GM19043 (cell line): Measurements from ENCODE around the gene MEIG1.
A peak's percentile ranks its signal among the peaks of the same experiment; 100 is the strongest.
"Not testable (repeated sequence)": the region's sequence is repeated elsewhere in the genome, so short reads cannot be mapped to it uniquely, and the experiment has no call there.

Source experiments
- ATAC-seq: cut with Tn5 transposase; IDR thresholded peaks from one replicate; pipeline ENCODE4 v1.9.1; 2021; ENCODE audit warnings: low read depth; ENCODE audit not compliant: unreplicated experiment

MEIG1 gene

DNA sequence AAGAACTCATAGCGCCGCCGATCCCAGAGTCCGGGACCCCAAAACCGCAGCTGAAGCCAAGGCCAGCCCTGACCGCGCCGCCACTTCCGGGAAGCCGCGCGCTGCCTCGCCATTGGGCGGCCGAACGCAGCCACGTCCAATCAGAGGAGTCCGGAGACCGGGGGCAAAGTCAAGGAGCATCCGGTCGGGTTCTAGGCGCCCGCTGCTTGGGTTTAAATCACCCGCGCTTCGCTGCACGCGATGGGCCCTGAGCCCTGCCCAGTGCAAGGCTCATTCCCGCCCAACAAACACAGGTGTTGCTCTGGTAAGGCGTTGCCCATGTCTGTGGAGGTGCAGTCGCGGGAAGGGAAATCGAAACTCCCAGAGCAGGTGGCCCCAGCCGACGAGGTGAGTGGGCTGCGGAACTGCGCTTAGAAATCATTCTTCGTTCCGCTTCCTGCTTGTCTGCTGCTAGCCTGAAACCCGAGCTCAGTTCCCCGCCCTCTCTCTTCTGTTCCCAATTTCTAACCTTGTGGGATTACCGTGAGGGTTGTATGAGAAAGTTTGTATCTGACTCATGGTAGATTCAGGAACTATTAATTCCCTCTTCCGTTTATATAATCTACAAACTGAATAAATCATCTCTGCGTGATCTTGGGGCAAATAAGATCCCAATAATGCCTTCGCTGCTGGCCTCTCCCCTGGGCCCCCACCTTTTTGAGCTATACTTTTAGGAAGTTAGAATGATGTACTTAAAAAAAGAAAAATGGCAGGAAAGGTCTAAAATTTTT, 5.0 kb upstream of the MEIG1 start, which contains the start of gene DCLRE1C:
DCLRE1C (minus strand) TSS at position 96 of the 770 bp plus-strand sequence; CDS start at position 10, 86 bp downstream.
- peak; percentile 73 for ATAC-seq

GRCh38 chr10:14954934-14955333, 4.3 kb upstream of the MEIG1 start:
- ATAC-seq = no peak

GRCh38 chr10:14958872-14959220, 342 bp upstream of the MEIG1 start:
- ATAC-seq = no peak

DNA sequence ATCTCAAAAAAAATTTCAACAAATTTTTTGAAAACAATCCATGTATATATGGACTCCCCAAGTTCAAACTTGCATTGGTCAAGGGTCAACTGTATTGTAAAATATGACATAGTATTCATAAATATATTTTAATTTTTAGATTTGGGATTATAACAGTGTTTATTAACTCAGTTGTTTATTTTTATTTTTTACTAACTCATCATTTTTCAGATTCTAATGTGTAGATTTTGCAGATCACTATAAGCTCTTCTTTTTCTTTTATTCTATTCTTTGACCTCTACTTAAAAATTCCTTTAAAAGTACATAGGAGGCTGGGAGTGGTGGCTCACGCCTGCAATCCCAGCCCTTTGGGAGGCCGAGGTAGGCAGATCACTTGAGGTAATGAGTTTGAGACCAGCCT, 8.7 kb downstream of the MEIG1 start:
- ATAC-seq = no peak

- ATAC-seq = no peak
Measured at GRCh38 chr10:14971867-14972448, 12.8 kb downstream of the MEIG1 start.

GRCh38 chr10:14974153-14974998, 15.2 kb downstream of the MEIG1 start:
- ATAC-seq = not testable (repeated sequence)

GRCh38 chr10:14975672-14976273, 16.6 kb downstream of the MEIG1 start:
- no peak for ATAC-seq

DNA sequence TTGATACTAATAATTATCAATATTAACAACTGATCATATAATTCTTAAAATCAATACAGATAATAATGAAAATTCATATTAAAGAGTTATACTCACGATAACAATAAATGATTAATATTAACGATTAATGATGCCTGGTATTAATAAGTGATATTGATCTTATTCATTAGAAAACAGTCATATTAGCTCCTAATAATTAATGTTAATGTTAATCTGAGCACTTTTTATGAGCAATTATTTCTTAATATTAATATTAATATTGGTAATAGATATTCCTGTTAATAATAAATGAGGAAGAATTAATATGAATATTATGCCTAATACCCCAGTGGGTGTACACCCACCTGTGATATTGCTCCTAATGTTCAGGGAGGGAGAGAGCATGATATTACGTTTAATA, 23.6 kb downstream of the MEIG1 start:
- no peak for ATAC-seq

GRCh38 chr10:14989552-14989951, 30.4 kb downstream of the MEIG1 start:
- ATAC-seq = not testable (repeated sequence)

- ATAC-seq = not testable (repeated sequence)
Measured at GRCh38 chr10:14991035-14991749, 32.0 kb downstream of the MEIG1 start.

DNA sequence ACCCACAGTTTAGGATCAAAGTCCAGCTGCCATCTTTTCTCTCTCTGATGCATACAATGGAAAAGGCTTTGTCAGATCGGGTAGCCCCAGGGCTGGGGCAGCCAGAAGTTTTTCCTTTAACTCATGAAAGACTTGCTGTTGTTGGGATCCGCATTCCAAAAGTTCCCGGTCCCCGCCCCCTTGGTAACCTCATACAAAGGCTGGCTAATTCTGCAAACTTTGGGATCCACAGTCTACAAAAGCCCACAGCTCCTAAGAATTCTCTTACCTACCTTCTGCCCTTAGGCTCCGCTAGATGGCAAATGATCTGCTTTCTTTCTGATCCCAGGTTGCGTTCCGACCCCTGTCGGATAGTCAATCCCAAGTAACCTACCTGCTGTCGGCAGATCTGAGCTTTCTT, 33.1 kb downstream of the MEIG1 start:
- ATAC-seq = not testable (repeated sequence)

DNA sequence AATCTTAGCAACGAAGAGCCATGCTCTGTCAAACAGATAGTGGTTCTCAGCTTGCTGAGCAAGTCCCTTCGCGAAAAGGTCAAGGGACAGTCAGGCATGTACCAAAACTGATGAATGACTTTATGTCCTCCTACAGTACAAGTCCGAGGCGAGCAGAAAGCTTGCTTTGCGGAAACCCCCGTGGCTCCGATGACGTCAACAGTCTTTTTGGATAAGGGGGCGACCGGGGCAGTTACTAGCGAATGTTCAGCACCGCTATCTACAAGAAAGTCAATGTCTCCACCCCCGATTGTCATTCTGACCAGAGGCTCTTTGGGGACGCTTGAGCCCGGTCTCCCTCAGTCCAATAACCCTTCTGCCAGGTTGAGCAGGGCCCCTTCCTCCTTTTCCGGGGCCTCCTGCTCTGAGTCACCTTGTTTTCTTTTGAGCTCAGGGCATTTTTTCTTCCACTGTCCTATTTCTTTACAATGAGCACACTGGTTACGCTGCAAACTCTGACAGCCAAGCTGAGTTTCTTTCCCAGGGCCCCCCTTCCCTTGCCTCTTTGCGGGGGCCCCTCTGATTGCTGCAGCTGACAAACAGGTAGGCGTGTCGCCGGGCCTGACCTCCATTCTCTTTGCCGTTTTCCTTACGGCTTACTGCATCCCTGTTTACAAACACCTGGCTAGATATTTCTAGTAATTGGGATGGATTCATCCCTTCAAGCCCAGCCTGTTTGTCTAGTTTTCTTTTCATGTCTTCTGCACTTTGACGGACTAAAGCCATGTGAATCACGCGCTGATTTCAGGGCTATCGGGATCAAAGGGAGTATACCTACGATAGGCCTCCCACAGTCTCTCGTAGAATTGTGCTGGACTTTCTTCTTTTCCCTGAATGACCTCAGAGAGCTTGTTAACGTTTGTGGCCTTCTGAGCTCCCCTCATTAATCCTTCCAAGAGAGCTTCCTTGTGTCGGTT, 34.6 kb downstream of the MEIG1 start:
- ATAC-seq = not testable (repeated sequence)

GRCh38 chr10:14995964-14996565, 36.9 kb downstream of the MEIG1 start:
- no peak for ATAC-seq

DNA sequence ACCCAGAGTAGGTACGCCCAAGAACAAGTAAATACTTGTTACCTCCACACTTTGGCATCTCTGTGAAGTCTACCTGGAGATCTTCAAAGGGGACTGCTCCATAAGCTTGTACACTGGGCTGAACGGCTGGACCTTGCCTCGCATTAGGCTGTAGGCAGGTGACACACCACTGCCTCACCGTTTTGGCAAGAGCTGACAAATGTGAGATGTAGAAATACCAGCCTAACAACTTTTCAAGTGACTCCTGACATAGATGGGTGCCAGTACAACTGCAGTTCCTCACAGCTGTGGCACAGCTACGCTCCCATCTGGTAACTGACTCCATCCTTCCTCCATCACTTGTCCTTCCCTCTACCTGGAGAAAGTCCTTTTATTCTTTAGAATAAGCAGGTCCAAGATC, 54.3 kb downstream of the MEIG1 start:
- ATAC-seq = not testable (repeated sequence)

DNA sequence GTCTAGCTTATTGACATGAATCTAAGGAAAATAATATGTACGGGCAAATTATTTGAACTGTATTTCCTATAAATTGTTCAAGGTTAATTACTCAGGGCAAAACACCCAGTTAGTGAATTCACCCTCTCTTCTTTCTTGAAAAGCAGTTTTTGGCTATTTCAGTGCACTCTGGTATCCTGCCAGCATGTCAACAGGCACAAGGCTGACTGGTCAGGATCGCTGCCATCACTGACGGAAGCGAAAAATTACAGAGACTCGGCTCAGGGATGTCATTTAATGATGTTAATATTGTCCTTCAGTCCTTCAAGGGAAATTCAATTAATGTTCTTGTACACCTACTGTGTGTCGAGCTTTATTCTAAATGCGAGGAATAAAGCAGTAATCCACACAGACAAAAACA, 56.3 kb downstream of the MEIG1 start:
- no peak for ATAC-seq

DNA sequence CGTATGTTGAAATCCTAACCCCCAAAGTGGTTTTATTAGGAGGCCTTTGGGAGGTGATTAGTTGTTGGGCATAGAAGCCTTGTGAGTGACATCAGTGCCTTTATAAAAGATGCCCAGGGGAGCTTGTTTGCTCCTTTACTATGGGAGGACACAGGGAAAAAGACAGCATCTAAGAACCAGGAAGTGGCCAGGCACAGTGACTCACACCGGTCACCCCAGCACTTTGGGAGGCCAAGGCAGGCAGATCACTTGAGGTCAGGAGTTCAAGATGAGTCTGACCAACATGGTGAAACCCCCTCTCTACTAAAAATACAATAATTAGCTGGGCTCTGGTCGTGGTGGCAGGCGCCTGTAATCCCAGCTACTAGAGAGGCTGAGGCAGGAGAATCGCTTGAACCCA, 61.8 kb downstream of the MEIG1 start:
- ATAC-seq = not testable (repeated sequence)
